ENCODE results near the gene MISP.

The MISP gene

GRCh38 chr19:798415-799075 is 47.6 kb downstream of the MISP start:
- no peak for DNase-seq

GRCh38 chr19:799076-799881 is 48.4 kb downstream of the MISP start:
- DNase-seq, result no peak

- no peak for DNase-seq
These were observed 49.6 kb downstream of the MISP start for GRCh38 chr19:800360-801029.

GRCh38 chr19:801030-801860 is 50.3 kb downstream of the MISP start:
- no peak for DNase-seq

GRCh38 chr19:801861-802497 is 51.1 kb downstream of the MISP start:
- DNase-seq, result no peak

GRCh38 chr19:802498-803098 is 51.7 kb downstream of the MISP start:
- no peak for DNase-seq

GRCh38 chr19:803099-803561 is 52.2 kb downstream of the MISP start:
- no peak for DNase-seq

- no peak for DNase-seq
These were observed 52.9 kb downstream of the MISP start for GRCh38 chr19:803686-804418.

- DNase-seq, result no peak
These were observed 53.7 kb downstream of the MISP start for GRCh38 chr19:804419-805165.

GRCh38 chr19:805166-805551 is 54.2 kb downstream of the MISP start:
- no peak for DNase-seq

- DNase-seq, result no peak
These were observed 55.0 kb downstream of the MISP start for GRCh38 chr19:805600-806550.

GRCh38 chr19:806815-807421 is 56.0 kb downstream of the MISP start:
- DNase-seq, result no peak

GRCh38 chr19:807627-808422 is 56.9 kb downstream of the MISP start:
- no peak for DNase-seq

- no peak for DNase-seq
These were observed 57.5 kb downstream of the MISP start for GRCh38 chr19:808423-808775.

GRCh38 chr19:810077-810855 is 59.4 kb downstream of the MISP start:
- no peak for DNase-seq

- DNase-seq, result no peak
These were observed 60.1 kb downstream of the MISP start for GRCh38 chr19:810883-811489.

Measured in stimulated activated CD8-positive, alpha-beta memory T cell treated with anti-CD3 and anti-CD28 coated beads, Interleukin-4, amount 100 ng/mL, for 48 hours (primary cell).